ENCODE results near the gene ADAM33. TPM values are rescaled to one million over a fixed set of nuclear protein-coding genes. Genes with fewer than 3 reads are reported as not detected.
A peak's percentile ranks its signal among the peaks of the same experiment; 100 is the strongest.

ADAM33 gene
- total and polyA plus RNA-seq, 2 of the 13 experiments (the other 11 are each of a cell fraction or from before 2014, with no cell fraction given), result not detected

DNA sequence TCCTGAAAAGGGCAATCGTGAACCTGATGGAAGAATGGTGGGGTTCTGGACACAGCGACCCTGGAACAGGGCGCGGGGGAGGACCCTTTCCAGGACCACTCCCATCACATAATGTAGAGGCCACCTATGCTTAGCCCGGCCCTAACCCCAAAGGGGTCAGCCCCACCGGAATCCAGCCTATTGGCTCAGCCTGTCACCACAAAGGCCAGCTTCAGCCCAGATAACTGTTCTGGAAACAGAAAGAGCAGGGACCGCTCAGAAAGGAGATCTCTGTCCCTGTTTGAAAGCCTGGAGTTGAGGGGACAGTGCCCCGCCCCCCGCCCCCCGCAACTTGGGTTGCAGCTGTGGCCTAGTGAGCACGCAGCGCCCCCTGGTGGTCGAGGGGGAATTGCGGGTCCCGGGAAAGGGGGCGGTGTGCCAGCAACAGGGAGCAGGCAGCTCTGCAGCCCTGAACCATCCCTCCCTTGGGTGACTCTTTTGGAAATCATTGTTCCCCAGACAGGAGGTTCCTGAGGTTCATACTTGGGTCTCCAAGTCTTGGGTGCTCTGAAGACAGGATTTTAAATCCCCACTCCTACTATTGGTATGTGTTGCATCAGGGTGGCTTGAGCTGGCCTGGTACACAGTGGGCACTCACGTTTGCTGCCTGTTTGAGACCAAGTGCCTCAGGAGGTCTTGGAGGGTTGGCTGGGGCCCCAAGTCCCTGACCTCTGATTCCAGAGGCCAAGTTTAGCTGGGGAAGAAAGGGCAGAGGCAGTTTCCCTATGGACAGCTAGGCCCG lies 29.1 kb upstream of the ADAM33 start (continued):
- TF ChIP-seq, protein P1, sequence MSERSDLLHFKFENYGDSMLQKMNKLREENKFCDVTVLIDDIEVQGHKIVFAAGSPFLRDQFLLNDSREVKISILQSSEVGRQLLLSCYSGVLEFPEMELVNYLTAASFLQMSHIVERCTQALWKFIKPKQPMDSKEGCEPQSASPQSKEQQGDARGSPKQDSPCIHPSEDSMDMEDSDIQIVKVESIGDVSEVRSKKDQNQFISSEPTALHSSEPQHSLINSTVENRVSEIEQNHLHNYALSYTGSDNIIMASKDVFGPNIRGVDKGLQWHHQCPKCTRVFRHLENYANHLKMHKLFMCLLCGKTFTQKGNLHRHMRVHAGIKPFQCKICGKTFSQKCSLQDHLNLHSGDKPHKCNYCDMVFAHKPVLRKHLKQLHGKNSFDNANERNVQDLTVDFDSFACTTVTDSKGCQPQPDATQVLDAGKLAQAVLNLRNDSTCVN (CRISPR knock-in tag; IDR thresholded peaks at IDR 0.05; ENCODE audit: borderline replicate concordance), result peak; percentile 39; the same call in 1 of the 2 replicates
- peak; percentile 57; the same call in 1 of the 2 replicates for TF ChIP-seq SALL1 (CRISPR knock-in tag; IDR thresholded peaks at IDR 0.05)
- TF ChIP-seq, protein P2, sequence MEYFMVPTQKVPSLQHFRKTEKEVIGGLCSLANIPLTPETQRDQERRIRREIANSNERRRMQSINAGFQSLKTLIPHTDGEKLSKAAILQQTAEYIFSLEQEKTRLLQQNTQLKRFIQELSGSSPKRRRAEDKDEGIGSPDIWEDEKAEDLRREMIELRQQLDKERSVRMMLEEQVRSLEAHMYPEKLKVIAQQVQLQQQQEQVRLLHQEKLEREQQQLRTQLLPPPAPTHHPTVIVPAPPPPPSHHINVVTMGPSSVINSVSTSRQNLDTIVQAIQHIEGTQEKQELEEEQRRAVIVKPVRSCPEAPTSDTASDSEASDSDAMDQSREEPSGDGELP (IDR thresholded peaks at IDR 0.05; ENCODE audit: borderline replicate concordance, low read depth), result peak; percentile 59; the same call in 1 of the 2 replicates
- TF ChIP-seq ZBTB7B (CRISPR knock-in tag; IDR thresholded peaks at IDR 0.05), result peak; percentile 79
- no peak for TF ChIP-seq NR2F6 (IDR thresholded peaks at IDR 0.05)
- 0 out of 2 replicates have a peak, but pooled peaks have one; percentile 30 for TF ChIP-seq NR2F6 (CRISPR knock-in tag; IDR thresholded peaks at IDR 0.05)
- peak; percentile 91; the same call in 1 of the 2 replicates for TF ChIP-seq ZNF44 (CRISPR knock-in tag; IDR thresholded peaks at IDR 0.05)
- TF ChIP-seq, protein P3, sequence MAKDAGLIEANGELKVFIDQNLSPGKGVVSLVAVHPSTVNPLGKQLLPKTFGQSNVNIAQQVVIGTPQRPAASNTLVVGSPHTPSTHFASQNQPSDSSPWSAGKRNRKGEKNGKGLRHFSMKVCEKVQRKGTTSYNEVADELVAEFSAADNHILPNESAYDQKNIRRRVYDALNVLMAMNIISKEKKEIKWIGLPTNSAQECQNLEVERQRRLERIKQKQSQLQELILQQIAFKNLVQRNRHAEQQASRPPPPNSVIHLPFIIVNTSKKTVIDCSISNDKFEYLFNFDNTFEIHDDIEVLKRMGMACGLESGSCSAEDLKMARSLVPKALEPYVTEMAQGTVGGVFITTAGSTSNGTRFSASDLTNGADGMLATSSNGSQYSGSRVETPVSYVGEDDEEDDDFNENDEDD (CRISPR knock-in tag; IDR thresholded peaks at IDR 0.05; ENCODE audit: borderline replicate concordance), result no peak
- peak; percentile 92 for TF ChIP-seq RAD21 (CRISPR knock-in tag; IDR thresholded peaks at IDR 0.05)
- TF ChIP-seq ZNF841 (CRISPR knock-in tag; IDR thresholded peaks at IDR 0.05; ENCODE audit: borderline replicate concordance), result no peak
- TF ChIP-seq, protein P4, sequence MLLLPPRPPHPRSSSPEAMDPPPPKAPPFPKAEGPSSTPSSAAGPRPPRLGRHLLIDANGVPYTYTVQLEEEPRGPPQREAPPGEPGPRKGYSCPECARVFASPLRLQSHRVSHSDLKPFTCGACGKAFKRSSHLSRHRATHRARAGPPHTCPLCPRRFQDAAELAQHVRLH (CRISPR knock-in tag; IDR thresholded peaks at IDR 0.05; ENCODE audit: borderline replicate concordance, low read depth), result peak; percentile 16; the same call in 1 of the 2 replicates
- 0 out of 2 replicates have a peak, but pooled peaks have one; percentile 16 for TF ChIP-seq SAP130 (CRISPR knock-in tag; IDR thresholded peaks at IDR 0.05; ENCODE audit: low read depth)
- TF ChIP-seq, protein P5, sequence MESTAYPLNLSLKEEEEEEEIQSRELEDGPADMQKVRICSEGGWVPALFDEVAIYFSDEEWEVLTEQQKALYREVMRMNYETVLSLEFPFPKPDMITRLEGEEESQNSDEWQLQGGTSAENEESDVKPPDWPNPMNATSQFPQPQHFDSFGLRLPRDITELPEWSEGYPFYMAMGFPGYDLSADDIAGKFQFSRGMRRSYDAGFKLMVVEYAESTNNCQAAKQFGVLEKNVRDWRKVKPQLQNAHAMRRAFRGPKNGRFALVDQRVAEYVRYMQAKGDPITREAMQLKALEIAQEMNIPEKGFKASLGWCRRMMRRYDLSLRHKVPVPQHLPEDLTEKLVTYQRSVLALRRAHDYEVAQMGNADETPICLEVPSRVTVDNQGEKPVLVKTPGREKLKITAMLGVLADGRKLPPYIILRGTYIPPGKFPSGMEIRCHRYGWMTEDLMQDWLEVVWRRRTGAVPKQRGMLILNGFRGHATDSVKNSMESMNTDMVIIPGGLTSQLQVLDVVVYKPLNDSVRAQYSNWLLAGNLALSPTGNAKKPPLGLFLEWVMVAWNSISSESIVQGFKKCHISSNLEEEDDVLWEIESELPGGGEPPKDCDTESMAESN (CRISPR knock-in tag; conservative IDR thresholded peaks at IDR 0.05), result 0 out of 2 replicates have a peak, but pooled peaks have one; percentile 45
- no peak for TF ChIP-seq CHD4 (IDR thresholded peaks at IDR 0.05; ENCODE audit: borderline replicate concordance, low read length)
- TF ChIP-seq, protein P6, sequence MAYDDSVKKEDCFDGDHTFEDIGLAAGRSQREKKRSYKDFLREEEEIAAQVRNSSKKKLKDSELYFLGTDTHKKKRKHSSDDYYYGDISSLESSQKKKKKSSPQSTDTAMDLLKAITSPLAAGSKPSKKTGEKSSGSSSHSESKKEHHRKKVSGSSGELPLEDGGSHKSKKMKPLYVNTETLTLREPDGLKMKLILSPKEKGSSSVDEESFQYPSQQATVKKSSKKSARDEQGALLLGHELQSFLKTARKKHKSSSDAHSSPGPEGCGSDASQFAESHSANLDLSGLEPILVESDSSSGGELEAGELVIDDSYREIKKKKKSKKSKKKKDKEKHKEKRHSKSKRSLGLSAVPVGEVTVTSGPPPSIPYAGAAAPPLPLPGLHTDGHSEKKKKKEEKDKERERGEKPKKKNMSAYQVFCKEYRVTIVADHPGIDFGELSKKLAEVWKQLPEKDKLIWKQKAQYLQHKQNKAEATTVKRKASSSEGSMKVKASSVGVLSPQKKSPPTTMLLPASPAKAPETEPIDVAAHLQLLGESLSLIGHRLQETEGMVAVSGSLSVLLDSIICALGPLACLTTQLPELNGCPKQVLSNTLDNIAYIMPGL (CRISPR knock-in tag; IDR thresholded peaks at IDR 0.05; ENCODE audit: borderline replicate concordance in 1 of 2, low read depth in 1 of 2), result peak; percentile 49 to 64; a peak in 2 of 4 replicates
- TF ChIP-seq, protein P7, sequence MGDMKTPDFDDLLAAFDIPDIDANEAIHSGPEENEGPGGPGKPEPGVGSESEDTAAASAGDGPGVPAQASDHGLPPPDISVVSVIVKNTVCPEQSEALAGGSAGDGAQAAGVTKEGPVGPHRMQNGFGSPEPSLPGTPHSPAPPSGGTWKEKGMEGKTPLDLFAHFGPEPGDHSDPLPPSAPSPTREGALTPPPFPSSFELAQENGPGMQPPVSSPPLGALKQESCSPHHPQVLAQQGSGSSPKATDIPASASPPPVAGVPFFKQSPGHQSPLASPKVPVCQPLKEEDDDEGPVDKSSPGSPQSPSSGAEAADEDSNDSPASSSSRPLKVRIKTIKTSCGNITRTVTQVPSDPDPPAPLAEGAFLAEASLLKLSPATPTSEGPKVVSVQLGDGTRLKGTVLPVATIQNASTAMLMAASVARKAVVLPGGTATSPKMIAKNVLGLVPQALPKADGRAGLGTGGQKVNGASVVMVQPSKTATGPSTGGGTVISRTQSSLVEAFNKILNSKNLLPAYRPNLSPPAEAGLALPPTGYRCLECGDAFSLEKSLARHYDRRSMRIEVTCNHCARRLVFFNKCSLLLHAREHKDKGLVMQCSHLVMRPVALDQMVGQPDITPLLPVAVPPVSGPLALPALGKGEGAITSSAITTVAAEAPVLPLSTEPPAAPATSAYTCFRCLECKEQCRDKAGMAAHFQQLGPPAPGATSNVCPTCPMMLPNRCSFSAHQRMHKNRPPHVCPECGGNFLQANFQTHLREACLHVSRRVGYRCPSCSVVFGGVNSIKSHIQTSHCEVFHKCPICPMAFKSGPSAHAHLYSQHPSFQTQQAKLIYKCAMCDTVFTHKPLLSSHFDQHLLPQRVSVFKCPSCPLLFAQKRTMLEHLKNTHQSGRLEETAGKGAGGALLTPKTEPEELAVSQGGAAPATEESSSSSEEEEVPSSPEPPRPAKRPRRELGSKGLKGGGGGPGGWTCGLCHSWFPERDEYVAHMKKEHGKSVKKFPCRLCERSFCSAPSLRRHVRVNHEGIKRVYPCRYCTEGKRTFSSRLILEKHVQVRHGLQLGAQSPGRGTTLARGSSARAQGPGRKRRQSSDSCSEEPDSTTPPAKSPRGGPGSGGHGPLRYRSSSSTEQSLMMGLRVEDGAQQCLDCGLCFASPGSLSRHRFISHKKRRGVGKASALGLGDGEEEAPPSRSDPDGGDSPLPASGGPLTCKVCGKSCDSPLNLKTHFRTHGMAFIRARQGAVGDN (CRISPR knock-in tag; IDR thresholded peaks at IDR 0.05), result peak; percentile 65
